ENCODE results near the gene MXRA5. TPM values are rescaled to one million over a fixed set of nuclear protein-coding genes. Genes with fewer than 3 reads are reported as not detected.

Gene MXRA5
- total RNA-seq = 94.6 TPM

DNA sequence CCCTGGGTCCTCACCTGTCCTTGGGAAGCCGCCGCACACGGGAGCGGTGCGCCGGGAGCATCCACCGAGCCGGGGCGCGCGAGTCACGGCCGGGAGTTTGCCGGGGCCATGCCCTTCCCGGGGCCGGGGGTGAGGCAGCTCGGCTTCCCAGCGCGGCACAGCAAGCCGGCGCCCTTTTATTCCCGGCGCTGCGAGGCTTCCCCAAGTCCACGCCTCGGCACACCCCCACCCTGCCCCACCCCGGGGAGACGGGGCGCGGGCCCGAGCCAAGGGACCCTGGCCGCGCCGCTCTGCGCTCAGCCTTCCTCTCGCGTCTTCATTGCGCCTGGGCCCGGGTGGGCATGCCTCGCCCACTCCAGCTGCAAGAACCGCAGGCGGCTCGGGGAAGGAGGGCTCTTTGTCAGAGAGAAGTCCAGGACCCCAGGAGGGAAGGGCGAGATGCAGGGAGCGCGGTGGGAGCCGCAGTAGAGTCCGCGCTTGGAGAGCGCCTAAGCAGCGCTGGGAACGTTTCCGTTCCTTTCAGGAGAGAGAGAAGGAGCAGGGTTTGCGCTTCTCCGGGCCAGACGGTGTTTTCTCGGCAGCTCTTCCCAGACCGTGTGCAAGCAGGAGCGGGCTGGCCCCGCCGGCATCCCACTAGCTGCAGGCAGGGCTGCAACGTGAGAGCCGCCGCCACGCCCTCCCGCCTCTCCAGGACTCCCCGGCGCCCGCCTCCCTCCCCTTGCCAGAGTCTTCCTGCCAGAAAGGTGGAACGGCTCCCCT lies at the start of gene MXRA5:
Gene MXRA5, minus strand, starts transcription at position 152 of the 759 bp plus-strand sequence. CDS start 2,819 bp downstream, outside the sequence.

